ENCODE measurements around the gene PHOX2B. TPM values are rescaled to one million over a fixed set of nuclear protein-coding genes. Genes with fewer than 3 reads are reported as not detected.
A peak's percentile ranks its signal among the peaks of the same experiment; 100 is the strongest.

PHOX2B gene
- total and polyA plus RNA-seq, 2 of the 4 experiments (the other 2 are of a cell fraction), result not detected

DNA sequence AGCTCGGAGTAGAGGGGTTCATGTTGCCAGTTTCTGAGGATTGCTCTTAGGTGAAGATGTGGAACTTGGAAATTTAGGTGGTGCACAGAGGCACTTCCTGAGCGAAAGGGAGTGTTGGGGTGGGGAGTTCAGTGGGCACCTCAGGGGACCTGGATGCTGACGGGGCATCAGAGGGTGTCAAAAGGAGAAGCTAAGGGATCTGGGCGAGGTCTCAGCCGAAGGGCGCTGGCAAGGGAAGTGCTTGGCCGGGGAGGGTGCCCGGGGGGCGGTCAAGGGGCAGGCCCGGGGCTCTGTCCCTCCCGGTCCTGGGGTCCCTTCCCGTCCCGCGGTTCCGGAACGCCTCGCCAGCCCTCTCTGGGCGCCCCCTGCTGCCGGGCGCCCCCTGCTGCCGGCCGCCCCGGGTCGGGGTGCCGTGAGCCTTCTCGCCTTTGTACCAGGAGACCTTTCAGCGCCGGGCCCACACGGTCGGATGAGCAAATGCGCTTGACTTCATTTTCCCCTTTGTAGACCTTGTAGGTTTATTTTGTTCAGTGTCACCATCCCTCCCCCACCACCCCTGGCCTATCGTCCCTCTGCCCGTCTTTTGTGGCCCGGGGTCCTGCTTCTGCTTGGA, 3.0 kb upstream of the PHOX2B start:
- ChIA-PET POLR2A (ENCODE audit: unreplicated experiment) (no interaction called here), CTCF (no interaction called here)
- TF ChIP-seq, protein P1, sequence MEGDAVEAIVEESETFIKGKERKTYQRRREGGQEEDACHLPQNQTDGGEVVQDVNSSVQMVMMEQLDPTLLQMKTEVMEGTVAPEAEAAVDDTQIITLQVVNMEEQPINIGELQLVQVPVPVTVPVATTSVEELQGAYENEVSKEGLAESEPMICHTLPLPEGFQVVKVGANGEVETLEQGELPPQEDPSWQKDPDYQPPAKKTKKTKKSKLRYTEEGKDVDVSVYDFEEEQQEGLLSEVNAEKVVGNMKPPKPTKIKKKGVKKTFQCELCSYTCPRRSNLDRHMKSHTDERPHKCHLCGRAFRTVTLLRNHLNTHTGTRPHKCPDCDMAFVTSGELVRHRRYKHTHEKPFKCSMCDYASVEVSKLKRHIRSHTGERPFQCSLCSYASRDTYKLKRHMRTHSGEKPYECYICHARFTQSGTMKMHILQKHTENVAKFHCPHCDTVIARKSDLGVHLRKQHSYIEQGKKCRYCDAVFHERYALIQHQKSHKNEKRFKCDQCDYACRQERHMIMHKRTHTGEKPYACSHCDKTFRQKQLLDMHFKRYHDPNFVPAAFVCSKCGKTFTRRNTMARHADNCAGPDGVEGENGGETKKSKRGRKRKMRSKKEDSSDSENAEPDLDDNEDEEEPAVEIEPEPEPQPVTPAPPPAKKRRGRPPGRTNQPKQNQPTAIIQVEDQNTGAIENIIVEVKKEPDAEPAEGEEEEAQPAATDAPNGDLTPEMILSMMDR (conservative IDR thresholded peaks at IDR 0.05; ENCODE audit: low read depth, low read length), result peak; percentile 37
- TF ChIP-seq RAD21 (IDR thresholded peaks at IDR 0.05; ENCODE audit: low read length) (peak; percentile 27; the same call in 1 of the 2 replicates), NFE2L2 (IDR thresholded peaks at IDR 0.05; ENCODE audit: low read depth, low read length) (no peak), SMC3 (IDR thresholded peaks at IDR 0.05; ENCODE audit: low read depth, low read length) (peak; percentile 35)
- Histone ChIP-seq H3K56ac (ENCODE audit: extremely low read depth, insufficient read depth, low read length) (no peak overlapping the region), H3K18ac (ENCODE audit: low read depth, low read length) (no peak overlapping the region), H3K9me1 (ENCODE audit: insufficient read depth, low read length) (no peaks in the 10 kb centered on the region), H3K27ac (ENCODE audit: insufficient read depth, low read length) (no peak overlapping the region), H3K9me3 (ENCODE audit: control insufficient read depth, insufficient read depth, low read length) (peaks cover 11% of the 10 kb centered on the region), H2BK15ac (ENCODE audit: low read depth, low read length) (no peak overlapping the region), H4K91ac (ENCODE audit: insufficient read depth, low read depth, low read length) (no peak overlapping the region), H4K8ac (ENCODE audit: low read depth in 2 of 2, low read length in 2 of 2) (no peak overlapping the region), H3K4me2 (ENCODE audit: low read depth, low read length) (no peak overlapping the region), H2BK20ac (ENCODE audit: low read depth, low read length) (no peak overlapping the region), H2AK5ac (ENCODE audit: low read depth, low read length) (no peak overlapping the region), H3K14ac (replicated peaks; ENCODE audit: low read depth, low read length) (no peak overlapping the region), H2BK120ac (ENCODE audit: low read depth, low read length) (no peak overlapping the region), H3K4me1 (ENCODE audit: control insufficient read depth, insufficient read depth, low read length) (no peaks in the 10 kb centered on the region), H3K79me1 (ENCODE audit: low read depth in 1 of 2, low read length in 2 of 2) (no peaks in the 10 kb centered on the region), H3K4ac (ENCODE audit: low read depth, low read length) (no peak overlapping the region), H3K27me3 (ENCODE audit: control insufficient read depth, insufficient read depth, low read length) (peaks cover 91% of the 10 kb centered on the region), H3K9ac (ENCODE audit: low read depth, low read length) (no peak overlapping the region), H2BK5ac (ENCODE audit: low read depth, low read length, poor library complexity, severe bottlenecking) (no peak overlapping the region), H4K5ac (ENCODE audit: low read depth, low read length) (no peak overlapping the region), H3K23ac (ENCODE audit: low read depth, low read length) (no peak overlapping the region), H2AK9ac (replicated peaks; ENCODE audit: low read depth, low read length, poor library complexity) (no peak overlapping the region), H2AFZ (replicated peaks; ENCODE audit: low read length, poor library complexity) (no peak overlapping the region), H4K20me1 (ENCODE audit: insufficient read depth, low read length) (peaks cover 6% of the 10 kb centered on the region; the same call in 1 of the 2 replicates), H3K4me3 (ENCODE audit: insufficient read depth, low read depth, low read length) (no peak overlapping the region), H3K36me3 (ENCODE audit: control insufficient read depth, insufficient read depth, low read length) (no peaks in the 10 kb centered on the region)
- dilution Hi-C loops (cut with HindIII; ENCODE audit: low sequenced_read_pairs, unreplicated experiment), result no loop called here
- intact Hi-C loops (cut with micrococcal nuclease), result loop anchor here (1.0 kb wide), 1 partner anchor 58 kb away; no protein-coding TSS in a partner anchor
- DNase-seq (no peak), ATAC-seq (ENCODE audit: low read depth) (peak; percentile 48; the same call in 1 of the 2 replicates)
- no TSS peak for BruUV-seq (replicated peaks)
- 1% methylated on average over 12 of the region's 34 CpGs; no CpG with 5 or more reads in 1 of the 2 experiments for WGBS, 2 experiments (ENCODE audit: extremely low coverage in 2 of 2, insufficient read length in 1 of 2)
- in situ Hi-C loops (cut with MboI; ENCODE audit: low sequenced_read_pairs), result no loop called here

All from IMR-90 (cell line).